Endodermal cell (in vitro differentiated cells): ENCODE data around the gene MRPL20. TPM values are rescaled to one million over a fixed set of nuclear protein-coding genes. Genes with fewer than 3 reads are reported as not detected.

Experiments
- DNase-seq: peaks from one replicate; pipeline ENCODE4 v3.0.0-alpha.2; 2017
- H3K27ac ChIP-seq: 2 replicates; pipeline ENCODE4 v1.5.1; 2013; ENCODE audit warnings: mild to moderate bottlenecking, low read depth, low read length, moderate library complexity
- H3K27me3 ChIP-seq: 2 replicates; pipeline ENCODE4 v1.6.1; 2013; ENCODE audit warnings: mild to moderate bottlenecking, low read length, moderate library complexity; ENCODE audit not compliant: insufficient read depth, control insufficient read depth, poor library complexity, severe bottlenecking
- H3K36me3 ChIP-seq: 2 replicates; pipeline ENCODE4 v1.7.0; 2013; ENCODE audit warnings: mild to moderate bottlenecking, low read length, moderate library complexity; ENCODE audit not compliant: control insufficient read depth, insufficient read depth
- H3K4me1 ChIP-seq: one replicate; pipeline ENCODE4 v1.7.0; 2013; ENCODE audit warnings: low read length; ENCODE audit not compliant: control insufficient read depth, insufficient read depth
- H3K4me3 ChIP-seq: 2 replicates; pipeline ENCODE4 v1.5.1; 2013; ENCODE audit warnings: mild to moderate bottlenecking, low read length, moderate library complexity
- H3K9ac ChIP-seq: 2 replicates; pipeline ENCODE4 v1.6.1; 2013; ENCODE audit warnings: mild to moderate bottlenecking, low read length, moderate library complexity; ENCODE audit not compliant: poor library complexity, severe bottlenecking; ENCODE audit errors: extremely low read depth
- H3K9me3 ChIP-seq: 2 replicates; pipeline ENCODE4 v1.6.1; 2013; ENCODE audit warnings: mild to moderate bottlenecking, low read length, moderate library complexity; ENCODE audit not compliant: control insufficient read depth
- H3K27ac Mint-ChIP-seq: 2 replicates; pipeline ENCODE4 v1.8.0; 2020; ENCODE audit warnings: mixed read lengths
- H3K27me3 Mint-ChIP-seq: 2 replicates; pipeline ENCODE4 v1.8.0; 2021; ENCODE audit warnings: mild to moderate bottlenecking, mixed read lengths; ENCODE audit not compliant: insufficient read depth
- H3K36me3 Mint-ChIP-seq: 2 replicates; pipeline ENCODE4 v1.8.0; 2020; ENCODE audit warnings: low read depth, mixed read lengths
- H3K4me1 Mint-ChIP-seq: 2 replicates; pipeline ENCODE4 v1.8.0; 2020; ENCODE audit warnings: mixed read lengths
- H3K4me3 Mint-ChIP-seq: 2 replicates; pipeline ENCODE4 v1.8.0; 2020; ENCODE audit warnings: mild to moderate bottlenecking, moderate library complexity, mixed read lengths
- H3K9me3 Mint-ChIP-seq: 2 replicates; pipeline ENCODE4 v1.8.0; 2020; ENCODE audit warnings: mild to moderate bottlenecking, mixed read lengths
- WGBS, 2 experiments: methylation state at CpG; one replicate each; pipeline versions ENCODE4 v1.1.5 to v1.1.7; 2013; ENCODE audit warnings: missing lambda C conversion rate in 2 of 2, mixed read lengths in 1 of 2; ENCODE audit not compliant: insufficient coverage in 1 of 2, insufficient read length in 1 of 2; 5-methylcytosine and 5-hydroxymethylcytosine counted together
- total RNA-seq, 2 donors: library from RNA; stranded (reverse); fragmentation: NEBNext Ultra II Directional in 1 of 2; extraction: Animal tissue kit (Norgen Biotek cat#: 25700) in 1 of 2; gene quantifications; 2 replicates in 1 of 2; 3 replicates in 1 of 2; pipeline ENCODE4 v1.2.1, GENCODE V29; 2021
- TF ChIP-seq, protein P1 (sequence below): fragments of 200-600 bp; sonication (generic); conservative IDR thresholded peaks from 2 replicates; pipeline ENCODE4 v1.5.0; 2021; ENCODE audit warnings: antibody characterized with exemption, mild to moderate bottlenecking

The MRPL20 gene
- total RNA-seq, 2 donors from 2014 or later = 109 to 129 TPM

DNA sequence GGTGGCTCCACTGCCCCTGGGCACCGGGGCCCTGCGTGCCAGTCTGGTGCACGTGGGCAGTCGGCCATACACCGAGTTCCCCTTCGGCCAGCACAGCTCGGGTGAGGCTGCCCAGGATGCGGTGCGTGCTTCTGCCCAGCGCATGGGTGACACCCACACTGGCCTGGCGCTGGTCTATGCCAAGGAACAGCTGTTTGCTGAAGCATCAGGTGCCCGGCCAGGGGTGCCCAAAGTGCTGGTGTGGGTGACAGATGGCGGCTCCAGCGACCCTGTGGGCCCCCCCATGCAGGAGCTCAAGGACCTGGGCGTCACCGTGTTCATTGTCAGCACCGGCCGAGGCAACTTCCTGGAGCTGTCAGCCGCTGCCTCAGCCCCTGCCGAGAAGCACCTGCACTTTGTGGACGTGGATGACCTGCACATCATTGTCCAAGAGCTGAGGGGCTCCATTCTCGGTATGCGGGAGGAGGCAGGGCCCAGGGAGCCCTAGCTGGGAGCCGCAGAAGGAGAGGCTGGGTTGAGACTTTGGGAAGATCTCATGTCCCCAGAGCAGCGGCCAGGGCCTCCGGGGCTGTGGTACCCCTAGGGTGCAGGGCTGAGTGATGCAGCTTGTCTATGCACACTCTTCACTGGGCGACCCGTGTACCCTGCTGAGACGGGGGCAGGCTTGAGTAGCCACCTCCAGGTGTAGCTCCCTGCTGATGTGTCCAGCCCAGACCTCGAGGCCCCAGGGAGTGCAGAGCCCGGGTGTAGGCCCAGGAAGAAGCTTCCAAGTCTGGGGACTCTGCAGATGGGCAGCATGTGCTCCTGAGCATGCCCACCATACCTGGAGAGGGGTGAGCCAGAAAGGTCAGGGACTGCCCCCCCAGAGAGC, 30.2 kb upstream of the MRPL20 start:
- Mint-ChIP-seq H3K9me3 (no peaks in the 10 kb centered on the region), H3K36me3 (peaks cover 3% of the 10 kb centered on the region), H3K27me3 (peaks cover 4% of the 10 kb centered on the region), H3K4me1 (peaks cover 3% of the 10 kb centered on the region), H3K27ac (no peak overlapping the region), H3K4me3 (no peak overlapping the region)
- H3K27ac ChIP-seq = no peak overlapping the region
- TF ChIP-seq, protein P1, sequence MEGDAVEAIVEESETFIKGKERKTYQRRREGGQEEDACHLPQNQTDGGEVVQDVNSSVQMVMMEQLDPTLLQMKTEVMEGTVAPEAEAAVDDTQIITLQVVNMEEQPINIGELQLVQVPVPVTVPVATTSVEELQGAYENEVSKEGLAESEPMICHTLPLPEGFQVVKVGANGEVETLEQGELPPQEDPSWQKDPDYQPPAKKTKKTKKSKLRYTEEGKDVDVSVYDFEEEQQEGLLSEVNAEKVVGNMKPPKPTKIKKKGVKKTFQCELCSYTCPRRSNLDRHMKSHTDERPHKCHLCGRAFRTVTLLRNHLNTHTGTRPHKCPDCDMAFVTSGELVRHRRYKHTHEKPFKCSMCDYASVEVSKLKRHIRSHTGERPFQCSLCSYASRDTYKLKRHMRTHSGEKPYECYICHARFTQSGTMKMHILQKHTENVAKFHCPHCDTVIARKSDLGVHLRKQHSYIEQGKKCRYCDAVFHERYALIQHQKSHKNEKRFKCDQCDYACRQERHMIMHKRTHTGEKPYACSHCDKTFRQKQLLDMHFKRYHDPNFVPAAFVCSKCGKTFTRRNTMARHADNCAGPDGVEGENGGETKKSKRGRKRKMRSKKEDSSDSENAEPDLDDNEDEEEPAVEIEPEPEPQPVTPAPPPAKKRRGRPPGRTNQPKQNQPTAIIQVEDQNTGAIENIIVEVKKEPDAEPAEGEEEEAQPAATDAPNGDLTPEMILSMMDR = no peak
- no peaks in the 10 kb centered on the region for H3K9me3 ChIP-seq
- H3K36me3 ChIP-seq = no peaks in the 10 kb centered on the region
- no peak overlapping the region for H3K9ac ChIP-seq
- H3K4me3 ChIP-seq = no peak overlapping the region
- no peak for DNase-seq
- peaks cover 14% of the 10 kb centered on the region for H3K4me1 ChIP-seq
- 92 to 98% methylated on average over 24 to 31 of the region's 31 CpGs for WGBS, 2 experiments
- H3K27me3 ChIP-seq = peaks cover 16% of the 10 kb centered on the region

- peaks cover 16% of the 10 kb centered on the region for H3K27me3 ChIP-seq
- WGBS, 2 experiments = 89 to 92% methylated on average over 5 to 7 of the region's 7 CpGs
- DNase-seq = no peak
- H3K36me3 ChIP-seq = no peaks in the 10 kb centered on the region
- peaks cover 3% of the 10 kb centered on the region for H3K4me1 Mint-ChIP-seq
- H3K4me3 Mint-ChIP-seq = peak overlapping the region; percentile 56
- H3K27me3 Mint-ChIP-seq = peaks cover 4% of the 10 kb centered on the region
- peak overlapping the region; percentile 58 for H3K4me3 ChIP-seq
- no peaks in the 10 kb centered on the region for H3K9me3 ChIP-seq
- peaks cover 3% of the 10 kb centered on the region for H3K36me3 Mint-ChIP-seq
- no peak overlapping the region for H3K27ac Mint-ChIP-seq
- peaks cover 14% of the 10 kb centered on the region for H3K4me1 ChIP-seq
- no peak overlapping the region for H3K9ac ChIP-seq
- no peak overlapping the region for H3K27ac ChIP-seq
- TF ChIP-seq, protein P1 = no peak
- H3K9me3 Mint-ChIP-seq = no peaks in the 10 kb centered on the region
Measured at GRCh38 chr1:1436630-1437032, 29.5 kb upstream of the MRPL20 start.

DNA sequence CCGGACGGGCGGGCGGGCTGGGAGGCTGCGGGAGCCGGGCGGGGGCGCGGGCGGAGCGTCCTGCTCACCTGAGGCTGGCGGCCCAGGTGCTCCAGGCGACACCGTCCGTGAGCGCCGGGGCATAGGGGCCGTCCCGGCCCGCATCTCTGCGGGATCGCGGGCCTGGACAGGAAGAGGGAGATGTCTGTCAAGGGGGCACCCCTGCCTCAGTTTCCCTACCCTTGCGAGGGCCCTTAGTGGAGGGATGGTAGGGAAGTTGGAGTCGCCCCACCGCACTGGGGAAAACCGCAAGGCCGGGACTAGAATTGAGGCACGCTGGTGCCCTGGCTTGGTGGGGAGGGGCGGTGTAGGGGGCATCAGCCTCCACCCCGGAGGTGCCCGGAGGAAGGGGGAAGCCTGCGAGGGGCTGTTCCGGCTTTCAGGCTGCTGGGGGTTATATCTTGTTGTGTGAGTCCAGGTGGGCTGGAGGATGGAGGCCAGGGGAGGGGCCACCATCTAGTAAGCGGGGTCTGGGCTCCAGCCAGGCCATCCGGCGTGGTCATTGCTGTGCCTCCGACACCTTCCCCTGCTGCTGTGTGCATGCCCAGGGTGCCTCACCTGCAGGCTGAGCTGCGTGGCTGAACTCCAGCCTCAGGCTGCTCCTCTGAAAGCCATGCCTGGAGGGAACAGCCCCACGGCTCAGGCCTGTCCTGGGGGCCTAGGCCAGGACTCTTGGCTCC, 29.0 kb upstream of the MRPL20 start:
- H3K9ac ChIP-seq = no peak overlapping the region

More for the DNA sequence above, 29.0 kb upstream of the MRPL20 start:
- H3K9me3 ChIP-seq = no peaks in the 10 kb centered on the region
- H3K36me3 Mint-ChIP-seq = peaks cover 3% of the 10 kb centered on the region
- peaks cover 14% of the 10 kb centered on the region for H3K4me1 ChIP-seq
- TF ChIP-seq, protein P1 = no peak
- no peak overlapping the region for H3K27ac ChIP-seq
- H3K27me3 Mint-ChIP-seq = peaks cover 4% of the 10 kb centered on the region
- peak overlapping the region; percentile 56 for H3K4me3 Mint-ChIP-seq
- peaks cover 16% of the 10 kb centered on the region for H3K27me3 ChIP-seq
- 28 to 71% methylated on average over 7 to 40 of the region's 40 CpGs for WGBS, 2 experiments
- no peak overlapping the region for H3K27ac Mint-ChIP-seq
- DNase-seq = peak; percentile 50
- peaks cover 3% of the 10 kb centered on the region for H3K4me1 Mint-ChIP-seq
- H3K36me3 ChIP-seq = no peaks in the 10 kb centered on the region
- no peaks in the 10 kb centered on the region for H3K9me3 Mint-ChIP-seq
- H3K4me3 ChIP-seq = peak overlapping the region; percentile 58
